SU-DHL-6 (cell line): ENCODE data around the gene MAP3K4.

Experiments used
- EZH2phosphoT487 ChIP-seq: fragments of 200-600 bp; sonication (generic), shearing (Covaris generic); conservative IDR thresholded peaks from 2 replicates; pipeline ENCODE4 v1.6.1; 2018; ENCODE audit warnings: mild to moderate bottlenecking, antibody characterized with exemption, low read length, moderate library complexity, mixed read lengths
- TF ChIP-seq, protein P1 (sequence below): fragments of 200-600 bp; sonication (generic); IDR thresholded peaks from one replicate; pipeline ENCODE4 v1.5.1; 2017; ENCODE audit warnings: antibody characterized with exemption, mild to moderate bottlenecking, low read length, moderate library complexity; ENCODE audit not compliant: insufficient read depth, poor library complexity, severe bottlenecking

DNA sequence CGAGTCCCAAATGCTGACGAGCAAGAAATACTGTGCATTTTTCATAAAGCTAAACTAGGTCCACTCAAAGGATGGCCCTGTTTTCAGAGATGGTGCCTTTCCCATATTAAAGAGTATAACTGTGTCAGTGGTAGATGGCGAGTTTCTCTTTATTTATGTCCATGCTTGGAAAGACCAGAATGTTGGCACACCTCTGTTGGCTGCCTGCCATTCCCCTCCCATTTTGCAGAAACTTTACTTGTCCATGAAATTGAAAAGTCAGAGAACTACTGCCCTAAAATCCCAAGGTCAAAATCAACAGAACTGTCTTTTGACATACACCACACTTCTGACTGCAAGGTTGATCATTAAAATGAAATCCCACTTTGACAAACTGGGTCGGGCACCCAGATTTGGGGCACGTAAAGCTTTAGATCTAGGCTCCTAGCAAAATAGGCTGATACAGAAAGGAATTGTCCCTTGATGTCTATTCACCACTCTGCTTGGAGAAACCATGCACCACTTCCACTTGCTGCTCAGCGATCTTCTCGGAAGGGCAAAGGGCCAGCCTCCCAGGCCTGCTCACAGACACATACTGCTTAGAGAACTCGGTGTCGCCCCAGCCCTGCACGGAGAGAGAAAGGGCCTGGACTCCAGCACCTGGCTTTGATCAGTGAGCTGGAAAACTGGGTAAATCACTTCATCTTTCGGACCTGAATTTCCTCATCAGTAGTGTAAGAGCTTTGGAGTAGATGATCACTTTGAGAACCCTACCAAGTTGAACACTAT is 152.3 kb downstream of the MAP3K4 start:
- TF ChIP-seq, protein P1, sequence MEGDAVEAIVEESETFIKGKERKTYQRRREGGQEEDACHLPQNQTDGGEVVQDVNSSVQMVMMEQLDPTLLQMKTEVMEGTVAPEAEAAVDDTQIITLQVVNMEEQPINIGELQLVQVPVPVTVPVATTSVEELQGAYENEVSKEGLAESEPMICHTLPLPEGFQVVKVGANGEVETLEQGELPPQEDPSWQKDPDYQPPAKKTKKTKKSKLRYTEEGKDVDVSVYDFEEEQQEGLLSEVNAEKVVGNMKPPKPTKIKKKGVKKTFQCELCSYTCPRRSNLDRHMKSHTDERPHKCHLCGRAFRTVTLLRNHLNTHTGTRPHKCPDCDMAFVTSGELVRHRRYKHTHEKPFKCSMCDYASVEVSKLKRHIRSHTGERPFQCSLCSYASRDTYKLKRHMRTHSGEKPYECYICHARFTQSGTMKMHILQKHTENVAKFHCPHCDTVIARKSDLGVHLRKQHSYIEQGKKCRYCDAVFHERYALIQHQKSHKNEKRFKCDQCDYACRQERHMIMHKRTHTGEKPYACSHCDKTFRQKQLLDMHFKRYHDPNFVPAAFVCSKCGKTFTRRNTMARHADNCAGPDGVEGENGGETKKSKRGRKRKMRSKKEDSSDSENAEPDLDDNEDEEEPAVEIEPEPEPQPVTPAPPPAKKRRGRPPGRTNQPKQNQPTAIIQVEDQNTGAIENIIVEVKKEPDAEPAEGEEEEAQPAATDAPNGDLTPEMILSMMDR = no peak
- TF ChIP-seq EZH2phosphoT487 = no peak
